COLO668 (cell line): ENCODE data around the gene HSCB.
"Not testable (repeated sequence)": the region's sequence is repeated elsewhere in the genome, so short reads cannot be mapped to it uniquely, and the experiment has no call there.

Source experiments
- DNase-seq: peaks from one replicate; lab custom pipeline; 2025; ENCODE audit not compliant: unreplicated experiment; lab: John Stamatoyannopoulos, UW

The HSCB gene

DNA sequence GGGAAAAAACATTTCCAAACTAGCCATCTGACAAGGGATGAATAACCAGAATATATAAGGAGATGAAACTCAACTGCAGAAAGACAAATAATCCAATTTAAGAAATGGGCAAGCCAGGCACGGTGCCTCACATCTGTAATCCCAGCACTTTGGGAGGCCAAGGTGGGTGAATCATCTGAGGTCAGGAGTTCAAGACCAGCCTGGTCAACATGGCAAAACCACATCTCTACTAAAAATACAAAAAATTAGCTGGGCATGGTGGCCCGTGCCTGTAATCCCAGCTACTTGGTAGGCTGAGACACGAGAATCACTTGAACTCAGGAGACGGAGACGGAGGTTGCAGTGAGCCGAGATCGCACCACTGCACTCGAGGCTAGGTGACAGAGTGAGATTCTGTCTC is 3.0 kb upstream of the HSCB start:
- not testable (repeated sequence) for DNase-seq

DNA sequence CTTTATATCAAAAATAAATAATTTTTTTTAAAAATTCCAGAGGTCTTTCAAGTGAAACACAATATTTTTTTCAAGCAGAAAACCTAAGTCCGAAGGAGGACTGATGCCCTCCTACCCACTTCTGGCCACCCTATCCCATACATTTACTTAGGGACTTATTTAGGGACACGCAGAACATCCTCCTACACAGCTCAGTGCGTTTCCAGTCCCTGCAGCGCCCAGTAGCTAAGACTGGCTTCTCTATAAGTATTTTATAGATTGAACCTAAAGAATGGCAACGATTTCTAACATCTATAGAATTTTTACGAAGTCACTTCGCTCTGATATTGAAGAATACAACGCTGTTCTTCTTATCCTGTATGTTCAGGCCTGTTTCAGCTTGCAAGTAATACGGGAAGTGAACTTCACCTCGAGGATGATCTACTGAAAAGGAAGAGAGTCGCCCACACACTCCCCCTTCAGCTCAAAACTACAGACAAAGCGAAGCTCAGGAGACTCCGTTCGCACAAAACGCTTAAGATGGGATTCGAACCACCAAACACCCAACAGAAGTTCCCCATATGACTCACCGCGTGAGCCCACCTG is 547 bp upstream of the HSCB start:
- peak; percentile 18 for DNase-seq

DNA sequence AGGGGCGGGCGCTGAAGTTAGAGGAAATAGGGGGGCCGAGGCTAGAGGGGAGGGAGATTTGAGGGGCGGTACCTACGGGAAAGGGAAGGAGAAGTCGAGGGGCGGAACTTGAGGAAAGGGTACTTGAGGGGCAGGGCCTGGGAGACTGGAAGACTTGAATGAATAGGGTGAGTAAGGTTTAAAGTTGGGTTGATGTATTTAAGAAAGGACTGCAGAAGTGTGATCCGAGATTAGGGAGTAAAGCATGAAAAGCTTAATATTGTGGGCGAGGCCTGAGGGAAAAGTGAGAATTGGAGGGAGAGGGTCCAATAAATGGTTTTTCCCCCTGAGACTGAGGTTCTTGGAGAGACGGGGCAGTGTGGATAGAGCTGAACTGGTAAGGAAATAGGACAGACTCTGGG is 723 bp downstream of the HSCB start:
- DNase-seq, result no peak

DNA sequence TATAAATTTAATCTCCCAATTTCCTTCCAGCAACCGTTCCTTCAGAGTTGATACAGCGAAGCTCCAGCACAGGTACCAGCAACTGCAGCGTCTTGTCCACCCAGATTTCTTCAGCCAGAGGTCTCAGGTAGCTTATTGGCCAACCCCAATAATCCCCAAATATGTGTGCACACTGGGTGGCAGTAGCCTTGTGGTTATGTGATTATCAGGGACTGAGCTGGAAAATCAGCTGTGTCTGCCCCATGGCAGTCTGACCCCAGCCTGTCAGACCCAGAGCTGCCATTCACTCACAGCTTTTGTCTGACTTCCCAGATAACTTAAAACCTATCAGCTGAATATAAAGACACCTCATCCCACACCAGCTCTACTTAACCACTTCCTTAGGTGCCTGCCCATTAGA is 2.0 kb downstream of the HSCB start:
- no peak for DNase-seq

- no peak for DNase-seq
Observed at GRCh38 chr22:28750471-28750881, 8.6 kb downstream of the HSCB start.

DNA sequence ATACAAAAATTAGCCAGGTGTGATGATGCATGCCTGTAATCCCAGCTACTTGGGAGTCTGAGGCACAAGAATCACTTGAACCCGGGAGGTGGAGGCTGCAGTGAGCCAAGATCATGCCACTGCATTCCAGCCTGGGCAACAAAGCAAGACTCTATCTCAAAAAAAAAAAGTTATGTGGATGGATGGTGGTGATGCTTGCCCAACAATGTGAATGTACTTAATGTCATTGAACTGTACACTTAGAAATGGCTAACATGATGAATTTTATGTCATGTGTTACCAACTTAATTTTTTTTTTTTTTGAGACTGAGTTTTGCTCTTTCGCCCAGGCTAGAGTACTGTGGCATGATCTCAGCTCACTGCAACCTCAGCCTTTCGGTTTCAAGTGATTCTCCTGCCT is 12.7 kb downstream of the HSCB start:
- not testable (repeated sequence) for DNase-seq

GRCh38 chr22:28759861-28760560 is 18.2 kb downstream of the HSCB start:
- no peak for DNase-seq

DNA sequence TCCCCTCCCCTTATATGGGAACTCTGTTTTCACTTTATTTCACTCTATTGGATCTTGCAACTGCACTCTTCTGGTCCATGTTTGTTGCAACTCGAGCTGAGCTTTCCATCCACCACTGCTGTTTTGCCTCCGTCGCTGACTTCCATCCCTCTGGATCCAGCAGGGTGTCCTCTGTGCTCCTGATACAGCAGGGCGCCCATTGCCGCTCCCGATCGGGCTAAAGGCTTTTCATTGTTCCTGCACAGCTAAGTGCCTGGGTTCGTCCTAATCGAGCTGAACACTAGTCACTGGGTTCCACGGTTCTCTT is 19.6 kb downstream of the HSCB start:
- DNase-seq, result no peak

DNA sequence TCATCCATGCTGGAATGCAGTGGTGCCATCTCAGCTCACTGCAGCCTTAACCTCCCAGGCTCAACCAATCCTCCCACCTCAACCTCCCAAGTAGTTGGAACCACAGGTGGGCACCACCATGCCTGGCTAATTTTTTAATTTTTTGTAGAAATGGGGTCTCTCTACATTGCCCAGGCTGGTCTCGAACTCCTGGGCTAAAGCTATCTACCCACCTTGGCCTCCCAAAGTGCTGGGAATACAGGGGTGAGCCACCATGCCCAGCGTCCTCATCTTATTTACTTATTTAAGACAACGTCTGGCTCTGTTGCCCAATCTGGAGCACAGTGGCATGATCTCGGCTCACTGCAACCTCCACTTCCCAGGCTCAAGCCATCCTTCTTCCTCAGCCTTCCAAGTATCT is 20.2 kb downstream of the HSCB start:
- not testable (repeated sequence) for DNase-seq

GRCh38 chr22:28766628-28767027 is 24.8 kb downstream of the HSCB start:
- no peak for DNase-seq

GRCh38 chr22:28768701-28769393 is 27.0 kb downstream of the HSCB start:
- DNase-seq, result no peak

DNA sequence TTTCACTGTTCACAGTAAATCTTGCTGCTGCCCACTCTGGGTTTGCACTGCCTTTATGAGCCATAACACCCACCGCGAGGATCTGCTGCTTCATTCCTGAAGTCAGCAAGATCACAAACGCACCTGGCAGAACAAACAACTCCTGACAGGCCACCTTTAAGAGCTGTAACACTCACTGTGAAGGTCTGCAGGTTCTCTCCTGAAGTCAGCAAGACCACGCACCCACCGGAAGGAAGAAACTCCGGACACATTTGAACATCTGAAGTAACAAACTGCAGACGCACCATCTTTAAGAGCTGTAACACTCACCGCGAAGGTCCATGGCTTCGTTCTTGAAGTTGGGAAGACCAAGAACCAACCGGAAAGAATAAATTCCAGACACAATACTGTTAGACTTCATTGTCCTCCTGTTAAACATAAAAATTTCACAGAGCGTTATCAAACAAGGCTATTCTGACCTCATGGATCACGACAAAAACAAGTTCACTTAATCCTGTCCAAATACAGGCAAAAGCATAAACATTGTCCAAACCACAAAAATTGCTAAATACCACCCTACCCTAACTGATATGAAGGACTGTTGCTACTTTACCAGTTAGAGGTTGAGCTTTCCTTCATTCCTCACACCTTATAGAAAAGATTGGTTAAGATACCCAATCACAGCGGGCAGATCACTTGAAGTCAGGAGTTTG is 27.7 kb downstream of the HSCB start:
- DNase-seq, result no peak

DNA sequence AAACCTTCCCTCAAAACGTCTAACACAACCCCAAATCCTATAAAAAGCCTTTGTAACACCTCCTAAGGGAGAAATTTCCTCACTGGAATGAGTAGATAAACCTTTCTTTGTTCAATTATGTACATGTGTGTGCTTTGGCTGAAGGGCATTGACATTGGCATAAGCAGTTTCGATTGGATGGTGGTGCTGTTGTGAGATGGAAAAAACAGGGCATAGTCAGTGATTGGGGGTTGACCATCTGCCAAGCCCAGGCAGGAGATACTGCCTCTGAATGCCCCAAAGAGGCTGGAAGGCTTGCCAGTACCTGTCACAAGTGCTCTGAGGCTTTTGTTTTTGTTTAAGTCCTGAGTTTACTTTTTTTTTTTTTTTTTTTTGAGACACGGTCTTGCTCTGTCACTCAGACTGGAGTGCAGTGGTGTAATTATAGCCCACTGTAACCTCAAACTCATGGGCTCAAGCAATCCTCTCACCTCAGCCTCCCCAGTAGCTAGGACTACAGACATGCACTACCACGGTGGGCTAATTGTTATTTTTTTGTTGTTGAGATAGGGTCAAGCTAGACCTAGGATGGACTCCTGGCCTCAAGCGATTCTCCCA is 29.5 kb downstream of the HSCB start:
- peak; percentile 10 for DNase-seq

- DNase-seq, result peak; percentile 94
Observed at GRCh38 chr22:28772633-28773460, 31.0 kb downstream of the HSCB start, which contains the start of gene CCDC117. Gene CCDC117 (plus strand): TSS chr22:28772695. CDS start chr22:28772850, 155 bp downstream.

- DNase-seq, result no peak
Observed at GRCh38 chr22:28773461-28773867, 31.6 kb downstream of the HSCB start.

DNA sequence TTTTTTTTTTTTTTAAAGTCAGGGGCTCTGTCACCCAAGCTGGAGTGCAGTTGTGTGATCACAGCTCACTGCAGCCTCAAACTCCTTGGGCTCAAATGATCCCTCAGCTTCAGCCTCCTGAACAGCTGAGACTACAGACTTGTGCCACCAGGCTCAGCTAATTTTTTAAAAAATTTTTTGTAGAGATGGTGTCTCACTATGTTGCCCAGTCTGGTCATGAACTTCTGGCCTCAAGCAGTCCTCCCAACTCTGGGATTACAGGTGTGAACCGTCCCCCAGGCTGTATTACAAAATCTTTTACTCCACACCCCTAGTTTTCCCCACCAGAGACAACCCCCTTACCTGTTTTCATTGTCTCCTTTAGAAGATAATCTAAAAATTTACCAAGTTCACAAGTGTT is 32.5 kb downstream of the HSCB start:
- DNase-seq, result no peak

- DNase-seq, result no peak
Observed at GRCh38 chr22:28779833-28780232, 38.0 kb downstream of the HSCB start.

DNA sequence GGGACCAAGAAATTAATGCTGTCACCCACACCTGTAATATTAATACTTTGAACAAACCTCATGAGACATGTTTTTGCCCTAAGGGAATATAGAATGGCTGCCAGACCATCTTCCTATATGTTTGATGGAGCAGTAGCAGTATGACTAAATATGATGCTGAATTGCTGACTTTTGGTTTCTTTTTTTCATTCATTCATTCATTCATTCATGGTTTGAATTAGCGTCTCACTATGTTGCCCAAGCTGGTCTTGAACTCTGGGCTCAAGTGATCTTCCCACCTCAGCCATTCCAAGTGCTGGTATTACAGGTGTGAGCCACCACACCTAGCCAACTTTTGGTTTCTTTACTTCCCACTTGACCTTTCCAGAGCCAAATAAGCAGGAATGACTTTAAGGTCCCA is 38.5 kb downstream of the HSCB start:
- DNase-seq, result no peak

DNA sequence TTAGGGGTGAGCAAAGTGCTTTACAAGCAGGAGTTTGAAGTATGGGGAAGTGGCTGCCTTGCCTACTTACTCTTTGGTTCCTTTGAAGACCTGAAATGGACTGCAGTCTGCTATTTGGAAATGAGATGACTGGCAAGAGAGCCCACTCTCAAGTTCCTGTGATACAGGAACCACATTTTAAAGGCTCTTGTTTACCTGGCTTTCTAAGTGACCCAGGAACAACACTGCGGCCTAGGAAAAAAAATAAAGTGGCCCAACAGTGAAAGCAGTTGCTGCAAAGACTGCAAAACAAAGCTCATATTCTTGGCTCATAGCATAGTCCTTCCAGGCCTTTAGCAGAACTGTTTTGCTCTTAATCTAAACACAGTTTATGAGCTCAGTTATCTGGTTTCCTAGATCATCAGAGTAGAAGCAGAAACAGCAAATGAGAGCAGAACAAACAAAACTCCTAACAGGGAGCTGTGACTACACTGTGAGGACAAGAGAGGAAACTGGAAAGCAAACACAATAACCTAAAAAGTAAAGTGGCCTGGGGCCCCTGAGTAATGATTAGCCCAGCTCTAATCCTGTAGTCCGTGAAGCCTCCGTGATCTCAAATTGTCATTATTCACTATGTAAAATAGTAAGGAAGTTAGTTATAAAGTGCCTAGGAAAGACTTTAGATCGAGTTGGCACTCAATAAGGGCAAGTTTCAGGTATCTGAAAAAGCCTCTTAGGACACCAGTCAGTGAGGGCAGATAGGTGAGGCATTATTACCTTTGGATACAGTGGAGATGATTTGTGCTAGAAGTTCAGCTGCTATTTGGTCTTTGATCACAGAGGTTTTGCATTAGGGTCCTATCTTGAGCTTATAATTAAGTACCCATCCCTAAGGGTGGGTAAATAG is 42.2 kb downstream of the HSCB start:
- peak; percentile 47 for DNase-seq

DNA sequence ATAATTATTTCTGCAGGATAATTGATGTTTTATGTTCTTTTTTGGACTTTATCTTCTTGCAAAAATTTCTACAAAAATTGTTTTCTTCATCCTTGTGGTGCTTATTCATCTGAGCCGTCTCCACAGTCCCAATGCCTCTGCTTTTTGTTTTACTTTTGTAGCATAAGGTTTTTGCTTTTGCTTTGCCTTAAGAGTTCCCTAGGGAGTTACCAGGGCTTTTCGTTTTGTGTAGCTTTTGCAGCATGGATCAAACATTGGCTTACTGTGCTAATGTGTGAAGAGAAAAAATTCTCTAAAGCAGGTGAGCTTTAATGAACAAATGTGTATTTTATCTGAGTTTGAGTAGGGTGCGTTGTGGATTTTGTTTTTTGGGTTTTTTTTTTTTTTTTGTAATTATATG is 46.8 kb downstream of the HSCB start:
- DNase-seq, result no peak
